Astrocyte of the cerebellum (primary cell): ENCODE results near the gene EPO.
A peak's percentile ranks its signal among the peaks of the same experiment; 100 is the strongest.
"Not testable (repeated sequence)": the region's sequence is repeated elsewhere in the genome, so short reads cannot be mapped to it uniquely, and the experiment has no call there.

ENCODE experiments used
- DNase-seq: peaks from one replicate; pipeline ENCODE4 v3.0.0-alpha.2; 2011; ENCODE audit warnings: low read depth
- H3K4me3 ChIP-seq: 2 replicates; pipeline ENCODE4 v1.5.1; 2011; ENCODE audit warnings: mild to moderate bottlenecking, low read depth, low read length, moderate library complexity
- in situ Hi-C: cut with HindIII; loops from 2 replicates; pipeline ENCODE4 v1.10.0; 2017; ENCODE audit warnings: low sequenced_read_pairs
- TF ChIP-seq, protein P1 (sequence below): IDR thresholded peaks from 2 replicates; pipeline ENCODE4 v1.5.1; 2012; ENCODE audit warnings: low read length, low read depth, moderate library complexity, mild to moderate bottlenecking; ENCODE audit errors: missing control alignments

EPO gene

DNA sequence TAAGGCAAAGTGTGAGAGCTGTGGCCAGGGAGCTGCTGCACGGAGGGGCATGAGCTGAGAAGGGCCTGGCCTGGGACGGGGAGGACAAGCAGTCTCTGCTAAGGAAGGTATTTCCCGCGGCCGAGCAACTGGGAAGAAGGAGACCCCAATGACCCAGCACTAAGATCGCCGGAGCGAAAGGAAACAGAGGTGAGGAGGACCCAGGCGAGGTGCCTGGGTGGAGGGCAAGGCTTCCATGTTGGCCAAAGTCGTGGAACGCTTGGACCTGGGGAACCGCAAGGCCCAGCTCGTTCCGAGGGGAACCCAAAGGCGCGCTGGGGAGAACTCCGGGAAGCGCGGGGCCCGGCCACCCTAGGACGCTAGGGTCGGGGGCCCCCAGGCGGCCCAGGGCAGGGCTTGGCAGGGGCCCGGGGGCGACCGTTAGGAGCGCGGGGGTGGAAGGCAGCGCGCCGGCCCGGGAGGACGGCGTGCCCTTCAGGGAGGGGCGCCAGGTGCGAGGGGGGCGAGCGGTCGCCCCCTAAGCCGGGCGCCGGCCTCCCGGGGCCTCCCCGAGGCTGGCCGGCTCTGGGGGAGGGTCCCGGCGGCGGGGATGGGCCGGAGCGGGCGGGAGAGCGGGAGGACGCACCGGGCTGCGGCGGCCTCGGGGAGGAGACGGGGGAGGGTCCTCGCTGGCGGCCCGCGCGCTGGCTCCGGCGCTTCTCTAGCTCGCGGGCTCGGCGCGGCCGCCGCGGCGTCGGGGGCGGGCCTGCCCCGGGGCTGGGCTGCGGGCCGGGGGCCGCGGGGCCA, 26.8 kb upstream of the EPO start:
- peak overlapping the region; percentile 82 for H3K4me3 ChIP-seq
- TF ChIP-seq, protein P1, sequence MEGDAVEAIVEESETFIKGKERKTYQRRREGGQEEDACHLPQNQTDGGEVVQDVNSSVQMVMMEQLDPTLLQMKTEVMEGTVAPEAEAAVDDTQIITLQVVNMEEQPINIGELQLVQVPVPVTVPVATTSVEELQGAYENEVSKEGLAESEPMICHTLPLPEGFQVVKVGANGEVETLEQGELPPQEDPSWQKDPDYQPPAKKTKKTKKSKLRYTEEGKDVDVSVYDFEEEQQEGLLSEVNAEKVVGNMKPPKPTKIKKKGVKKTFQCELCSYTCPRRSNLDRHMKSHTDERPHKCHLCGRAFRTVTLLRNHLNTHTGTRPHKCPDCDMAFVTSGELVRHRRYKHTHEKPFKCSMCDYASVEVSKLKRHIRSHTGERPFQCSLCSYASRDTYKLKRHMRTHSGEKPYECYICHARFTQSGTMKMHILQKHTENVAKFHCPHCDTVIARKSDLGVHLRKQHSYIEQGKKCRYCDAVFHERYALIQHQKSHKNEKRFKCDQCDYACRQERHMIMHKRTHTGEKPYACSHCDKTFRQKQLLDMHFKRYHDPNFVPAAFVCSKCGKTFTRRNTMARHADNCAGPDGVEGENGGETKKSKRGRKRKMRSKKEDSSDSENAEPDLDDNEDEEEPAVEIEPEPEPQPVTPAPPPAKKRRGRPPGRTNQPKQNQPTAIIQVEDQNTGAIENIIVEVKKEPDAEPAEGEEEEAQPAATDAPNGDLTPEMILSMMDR = no peak
- in situ Hi-C loops = no loop called here

GRCh38 chr7:100694098-100694745, 26.0 kb upstream of the EPO start, which contains the start of gene GIGYF1:
GIGYF1 (minus strand) TSS chr7:100694250; CDS start chr7:100688238, 6,012 bp downstream.
- in situ Hi-C loops = no loop called here
- DNase-seq = no peak
- peak within 1 kb of the TSS; percentile 82 for H3K4me3 ChIP-seq
- TF ChIP-seq, protein P1 = no peak

More for the DNA sequence above, 26.8 kb upstream of the EPO start:
- no peak for DNase-seq

DNA sequence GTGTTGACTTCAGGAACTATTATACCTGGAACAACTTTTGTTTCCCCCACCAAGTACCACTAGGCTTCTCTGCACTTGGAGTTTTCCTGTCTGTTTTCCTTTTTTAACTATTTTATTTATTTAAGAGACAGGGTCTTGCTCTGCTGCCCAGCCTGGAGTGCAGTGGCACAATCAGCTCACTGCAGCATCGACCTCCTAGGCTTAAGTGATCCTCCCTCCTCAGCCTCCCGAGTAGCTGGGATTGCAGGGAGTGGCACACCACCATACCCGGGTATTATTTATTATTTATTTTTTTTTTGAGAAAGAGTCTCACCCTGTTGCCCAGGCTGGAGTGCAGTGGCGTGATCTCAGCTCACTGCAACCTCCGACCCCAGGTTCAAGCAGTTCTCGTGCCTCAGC, 24.1 kb upstream of the EPO start:
- no peak overlapping the region for H3K4me3 ChIP-seq
- TF ChIP-seq, protein P1 = no peak
- in situ Hi-C loops = no loop called here
- no peak for DNase-seq

GRCh38 chr7:100699018-100699417, 21.2 kb upstream of the EPO start:
- TF ChIP-seq, protein P1 = no peak
- DNase-seq = no peak

DNA sequence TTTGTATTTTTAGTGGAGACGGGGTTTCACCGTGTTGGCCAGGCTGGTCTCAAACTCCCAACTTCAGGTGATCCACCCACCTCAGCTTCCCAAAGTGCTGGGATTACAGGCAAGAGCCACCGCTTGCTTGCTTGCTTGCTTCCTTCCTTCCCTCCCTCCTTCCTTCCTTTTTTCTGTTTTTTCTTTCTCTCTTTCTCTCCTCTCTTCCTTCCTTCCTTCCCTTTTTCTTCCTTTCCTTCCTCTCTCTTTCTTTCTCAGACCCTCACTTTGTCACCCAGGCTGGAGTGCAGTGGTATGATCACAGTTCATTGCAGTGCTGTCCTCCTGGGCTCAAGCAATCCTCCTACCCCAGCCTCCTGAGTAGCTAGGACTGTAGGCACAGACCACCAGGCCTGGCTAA, 19.2 kb upstream of the EPO start:
- in situ Hi-C loops, H3K4me3 ChIP-seq, DNase-seq: not testable (repeated sequence)

More at GRCh38 chr7:100699018-100699417, 21.2 kb upstream of the EPO start:
- in situ Hi-C loops = no loop called here
- no peak overlapping the region for H3K4me3 ChIP-seq

GRCh38 chr7:100705320-100705752, 14.9 kb upstream of the EPO start:
- peak overlapping the region; percentile 89 for H3K4me3 ChIP-seq
- in situ Hi-C loops = no loop called here
- TF ChIP-seq, protein P1 = peak; percentile 91
- DNase-seq = no peak
